Raji (cell line): ENCODE data around the gene KYNU.

Experiments
- POLR2A ChIP-seq: IDR thresholded peaks from 2 replicates; pipeline ENCODE4 v1.6.1; 2011; ENCODE audit warnings: low read depth, low read length, control low read depth; ENCODE audit not compliant: insufficient read depth

The KYNU gene

DNA sequence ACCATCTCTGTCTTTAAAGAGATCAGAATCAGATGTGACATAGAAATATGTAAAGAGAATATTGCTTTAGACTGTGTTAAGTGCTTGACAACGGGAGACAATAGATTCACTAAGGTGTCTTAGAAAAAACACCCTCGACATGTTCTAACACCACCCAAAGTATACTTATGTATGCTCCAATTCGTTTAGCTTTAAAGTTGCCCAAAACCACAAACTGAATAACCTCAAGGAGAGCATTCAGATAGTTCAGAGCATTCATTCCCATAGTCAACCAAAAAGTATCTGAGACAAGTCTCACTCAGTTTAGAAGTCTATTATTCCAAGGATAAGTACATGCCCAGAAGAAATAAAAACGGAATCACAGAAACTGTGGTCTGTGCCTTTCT is 96.4 kb downstream of the KYNU start:
- TF ChIP-seq POLR2A: no peak

DNA sequence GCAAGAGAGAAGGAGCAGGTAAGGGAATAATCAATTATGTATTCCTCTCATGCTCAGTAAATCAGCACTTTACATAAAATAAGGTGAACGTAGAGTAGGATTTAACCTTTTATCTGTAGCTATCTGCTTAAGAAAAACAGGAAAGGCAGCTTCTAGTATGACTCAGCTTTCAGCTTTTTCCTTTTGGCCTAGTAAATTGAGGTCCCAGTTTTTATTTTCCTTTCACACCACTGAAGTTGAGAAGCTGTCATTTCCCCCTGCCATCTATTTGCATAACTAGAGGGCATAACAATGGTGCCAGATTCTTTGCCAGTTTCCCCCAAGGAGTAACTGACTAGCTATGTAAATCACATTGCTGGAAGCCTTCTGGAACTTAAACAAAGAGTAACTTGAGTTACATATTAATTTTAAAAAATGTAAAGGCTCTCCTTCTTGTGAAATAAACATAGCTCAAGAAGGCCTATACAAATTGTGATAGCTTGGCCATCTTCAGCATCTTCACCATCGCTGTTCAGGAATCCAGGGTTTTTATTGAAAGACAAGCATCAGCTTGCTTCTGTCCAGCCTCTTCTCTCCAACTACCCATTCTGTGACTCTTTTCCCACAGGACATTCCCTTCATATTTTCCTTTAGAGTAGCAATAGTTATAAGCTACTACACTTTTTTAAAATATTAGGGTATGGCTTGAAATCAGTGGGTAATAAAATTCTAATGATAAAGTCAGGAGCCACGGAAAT is 97.0 kb downstream of the KYNU start:
- TF ChIP-seq POLR2A: no peak

DNA sequence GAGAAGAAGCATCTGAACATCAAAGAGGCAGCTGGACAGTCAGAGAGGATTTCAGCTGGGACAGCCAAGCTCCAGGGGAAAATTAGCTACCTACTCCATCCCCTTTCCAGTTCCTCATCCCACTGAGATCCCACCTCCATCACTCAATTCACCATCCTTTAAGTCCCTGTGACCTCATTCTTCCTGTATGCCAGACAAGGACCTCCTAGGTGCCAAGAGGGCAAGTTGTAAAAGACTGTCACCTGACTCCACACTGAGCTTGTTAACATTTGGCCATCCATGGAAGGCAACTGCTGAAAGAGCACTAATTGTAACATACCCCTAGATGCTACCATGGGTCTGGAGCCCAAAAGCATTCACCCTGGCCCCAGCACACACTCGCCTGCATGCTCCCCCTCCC is 97.8 kb downstream of the KYNU start:
- TF ChIP-seq POLR2A: no peak

DNA sequence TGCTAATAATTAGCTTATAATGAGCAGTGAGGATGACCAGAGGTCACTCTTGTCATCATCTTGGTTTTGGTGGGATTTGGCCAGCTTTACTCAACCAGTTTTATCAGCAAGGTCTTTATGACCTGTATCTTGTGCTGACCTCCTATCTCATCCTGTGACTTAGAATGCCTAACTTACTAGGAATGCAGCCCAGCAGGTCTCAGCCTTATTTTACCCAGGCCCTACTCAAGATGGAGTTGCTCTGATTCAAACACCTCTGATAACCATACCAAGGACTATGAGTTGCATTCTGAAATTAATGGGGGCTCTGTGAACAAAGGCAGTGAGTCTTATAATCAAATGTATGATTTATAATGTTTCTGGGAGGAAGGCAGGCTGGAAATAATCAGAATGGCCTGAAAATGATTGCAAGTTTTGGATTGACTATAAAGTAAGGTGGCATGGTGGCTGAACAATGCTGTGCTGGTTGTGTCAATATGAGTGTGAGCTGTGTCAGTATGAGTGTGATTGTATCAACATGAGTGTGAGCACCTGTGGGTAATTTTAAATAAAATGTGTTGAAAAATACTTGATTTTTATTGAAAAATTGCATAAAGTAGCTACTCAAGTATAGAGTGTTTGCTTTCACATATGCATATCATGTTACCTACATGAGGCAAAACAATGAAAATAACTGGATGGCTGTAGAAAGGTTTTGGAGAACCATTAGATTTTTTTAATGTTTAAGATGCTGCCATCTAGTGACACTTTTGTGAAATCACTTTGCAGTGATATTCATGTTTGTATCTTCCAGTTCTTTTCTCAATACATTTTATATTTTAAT is 103.0 kb downstream of the KYNU start:
- no peak for TF ChIP-seq POLR2A

DNA sequence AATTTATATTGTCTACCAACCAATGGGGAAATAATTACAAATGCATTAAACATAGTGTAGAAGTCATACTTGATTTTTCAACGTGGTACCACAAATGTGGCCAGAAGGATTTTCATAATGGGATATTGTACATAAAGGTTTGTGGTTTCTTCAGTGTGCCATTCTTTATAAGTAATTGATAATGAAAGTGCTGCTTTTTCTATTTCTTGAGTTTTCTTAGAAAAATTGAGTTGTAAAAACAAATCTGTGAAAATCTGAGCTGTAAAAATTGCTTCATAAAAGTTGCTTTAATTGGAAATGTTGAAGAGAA is 103.6 kb downstream of the KYNU start:
- TF ChIP-seq POLR2A: no peak

DNA sequence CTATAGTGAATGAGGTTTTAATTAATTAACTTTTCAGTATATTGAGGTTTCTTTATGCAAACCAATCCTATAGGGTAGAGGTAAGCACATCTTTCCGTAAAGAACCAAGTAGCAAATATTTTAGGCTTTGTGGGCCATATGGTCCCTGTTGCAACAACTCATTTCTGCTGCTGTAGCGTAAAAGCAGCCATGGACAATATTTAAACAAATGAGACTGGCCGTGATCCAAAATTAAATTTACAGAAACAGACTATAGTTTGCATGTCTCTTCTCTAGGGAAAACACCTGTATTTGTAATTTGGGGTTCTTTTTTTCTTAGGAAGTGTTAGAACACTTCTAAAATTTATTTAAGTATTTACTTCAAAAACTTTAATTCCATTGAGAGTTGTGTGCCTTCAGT is 104.3 kb downstream of the KYNU start:
- TF ChIP-seq POLR2A: no peak

DNA sequence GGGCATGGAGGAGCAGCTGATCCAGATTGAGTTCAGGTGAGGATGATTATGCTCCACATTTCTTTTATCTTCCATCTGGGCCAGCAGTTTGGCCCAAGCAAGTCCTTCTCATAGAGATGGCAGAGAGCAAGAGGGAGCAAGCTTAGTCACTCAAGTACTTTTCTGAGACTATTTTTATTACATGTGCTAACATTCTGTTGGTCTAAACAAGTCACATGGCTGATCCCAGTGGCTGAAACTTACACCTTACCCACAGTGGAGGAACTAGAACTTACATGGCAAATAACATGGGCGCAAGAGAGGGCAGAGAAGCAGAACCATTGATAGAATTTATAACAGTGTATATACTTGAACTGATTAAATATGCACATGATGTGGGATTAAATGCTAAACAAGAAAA is 105.7 kb downstream of the KYNU start:
- TF ChIP-seq POLR2A: no peak

DNA sequence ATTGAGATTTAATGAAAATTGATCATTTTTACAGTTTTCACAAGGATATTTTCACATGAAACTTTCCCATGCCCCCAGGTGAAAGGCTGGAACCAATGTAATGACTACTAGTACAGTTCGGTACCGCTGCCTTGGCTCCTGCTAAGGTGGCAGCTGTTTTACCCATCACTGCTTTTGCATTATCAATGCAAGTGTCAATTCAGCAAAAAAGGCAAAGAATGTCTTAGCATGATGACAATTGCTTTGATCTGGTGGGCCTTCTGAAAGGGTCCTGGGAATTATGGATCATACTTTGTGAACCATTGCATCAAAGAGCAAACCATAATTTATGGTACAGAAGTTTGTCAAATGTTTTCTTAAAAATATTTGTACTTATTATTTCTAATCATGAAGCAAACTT is 107.2 kb downstream of the KYNU start:
- no peak for TF ChIP-seq POLR2A

DNA sequence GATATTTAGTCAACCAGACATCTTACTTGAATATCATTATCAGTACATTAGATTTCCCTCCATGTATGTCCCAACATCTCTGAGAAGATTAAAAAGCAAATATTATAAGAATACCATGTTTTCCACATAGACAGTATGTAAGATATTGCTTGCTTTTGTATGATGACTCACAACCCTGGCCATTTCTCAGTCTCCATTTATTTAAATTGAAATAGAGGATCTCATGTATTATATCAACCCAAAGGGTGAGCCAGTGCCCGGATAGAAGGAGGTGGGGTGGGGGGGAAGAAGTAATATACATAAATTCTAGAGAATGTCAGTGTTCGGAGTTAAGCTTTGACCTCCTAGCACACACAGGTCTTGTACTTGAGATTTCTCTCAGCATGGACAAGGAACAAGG is 109.6 kb downstream of the KYNU start:
- TF ChIP-seq POLR2A: no peak

DNA sequence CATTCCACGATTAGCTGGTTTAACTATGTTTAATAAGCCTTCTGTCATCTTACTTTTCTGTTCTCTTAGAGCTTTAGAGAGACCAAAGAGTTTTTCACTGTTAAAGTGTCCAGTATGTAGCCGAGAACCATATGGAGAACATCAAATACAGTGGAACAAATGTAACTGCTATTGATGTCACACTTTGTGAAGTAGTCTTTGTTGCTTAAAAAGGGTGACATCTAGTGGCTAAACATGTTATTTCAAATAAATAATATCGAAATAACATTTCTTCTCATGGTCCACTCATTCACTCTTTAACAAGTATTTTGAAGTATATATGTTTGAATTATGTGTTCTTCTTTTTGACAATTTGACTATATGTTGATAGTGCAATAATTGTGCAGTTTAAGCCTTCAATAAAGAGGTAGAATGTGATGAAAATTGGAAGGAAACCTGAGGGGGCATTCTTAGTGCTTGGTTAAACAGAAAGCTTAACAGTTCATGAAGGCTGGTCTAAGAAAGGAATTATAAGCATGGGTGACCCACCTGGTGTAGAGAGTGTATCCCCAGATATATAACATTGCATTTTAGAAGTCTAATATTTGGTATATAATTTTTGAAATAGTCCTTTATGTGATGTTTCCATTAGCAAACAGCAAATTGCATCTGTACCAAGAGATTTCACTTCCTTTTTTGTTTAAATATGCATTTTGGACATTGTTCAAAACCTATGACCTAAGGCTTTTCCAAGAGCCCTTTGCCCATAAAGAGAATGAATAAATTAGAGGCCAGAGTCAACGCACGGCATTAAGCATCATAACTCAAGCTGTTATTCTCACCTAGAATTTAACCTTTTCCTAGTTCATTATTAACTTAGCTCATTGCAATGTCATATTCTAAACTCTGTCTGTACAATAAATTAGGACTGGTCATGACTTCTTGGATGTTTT is 112.1 kb downstream of the KYNU start:
- TF ChIP-seq POLR2A: no peak

DNA sequence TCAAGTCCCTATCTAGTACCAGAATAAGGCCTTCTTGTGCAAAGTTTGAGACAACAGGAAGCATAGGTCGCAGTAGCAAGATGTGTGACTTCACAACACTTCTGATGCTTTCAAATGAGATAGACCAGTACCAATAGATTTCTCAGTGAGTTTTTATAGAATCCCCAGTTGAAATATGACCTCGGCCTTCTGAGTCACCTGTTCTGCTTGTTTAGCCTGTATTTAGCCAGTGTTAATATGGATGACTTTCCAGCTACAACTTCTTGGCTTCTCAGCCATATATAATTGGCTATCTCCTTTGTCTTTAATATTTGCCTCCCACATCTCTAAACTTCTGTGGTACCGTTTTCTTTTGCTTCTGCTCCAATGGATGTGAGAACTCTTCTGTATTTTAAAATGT is 113.8 kb downstream of the KYNU start:
- no peak for TF ChIP-seq POLR2A

DNA sequence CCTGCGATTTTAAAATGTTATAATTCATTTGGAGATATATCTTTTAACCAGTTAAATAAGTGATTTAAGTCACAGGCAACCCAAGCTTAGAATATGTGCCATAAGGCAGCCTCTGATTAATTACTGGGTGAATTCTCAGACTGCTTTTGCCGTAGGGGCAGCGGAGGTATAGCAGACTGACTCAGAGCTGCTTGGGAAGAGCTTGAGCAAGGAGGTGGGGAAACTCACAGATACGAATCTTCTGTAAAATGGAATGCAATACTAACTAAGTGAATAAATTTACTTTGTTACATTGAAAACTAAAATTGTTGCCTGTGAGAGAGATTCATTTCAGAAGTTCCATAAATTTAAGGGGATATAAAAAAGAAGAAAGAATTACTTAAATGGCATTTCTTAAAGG is 115.4 kb downstream of the KYNU start:
- no peak for TF ChIP-seq POLR2A

DNA sequence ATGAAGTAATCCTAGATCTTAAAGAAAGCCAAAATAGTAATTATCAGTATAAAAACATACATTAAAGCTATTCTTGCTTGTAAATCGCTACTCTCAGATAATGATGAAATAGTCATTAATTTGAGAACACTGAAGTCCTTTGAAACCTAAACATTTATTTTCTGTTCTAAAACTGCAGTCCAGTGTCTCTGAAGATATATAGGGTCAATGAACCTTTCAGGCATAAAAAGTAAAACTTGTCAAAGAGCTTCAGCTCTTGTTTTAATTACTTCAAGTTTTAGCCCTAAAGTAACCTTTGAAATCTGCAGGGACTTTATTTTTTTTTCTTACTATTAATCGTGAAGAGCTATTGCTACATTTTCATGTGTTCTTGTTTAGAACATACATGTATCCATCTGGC is 116.3 kb downstream of the KYNU start:
- TF ChIP-seq POLR2A: no peak

DNA sequence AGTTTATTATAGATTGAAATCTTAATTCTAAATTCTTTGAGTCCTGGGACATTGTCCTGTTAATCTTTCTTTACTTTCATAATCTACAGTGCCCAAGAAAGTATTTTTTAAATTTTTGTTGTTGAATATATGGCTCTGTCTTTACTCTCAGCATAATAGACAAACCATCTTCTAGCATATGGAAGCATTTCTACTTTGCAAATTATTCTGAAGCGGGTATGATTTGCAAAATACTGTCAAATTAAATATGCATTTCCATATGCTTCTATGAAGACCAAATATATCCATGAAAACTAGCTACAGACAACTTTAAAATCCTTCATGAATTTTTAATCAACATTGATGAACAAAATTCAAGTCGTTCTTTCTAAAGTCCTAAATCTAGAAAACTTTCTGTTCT is 117.2 kb downstream of the KYNU start:
- TF ChIP-seq POLR2A: no peak

DNA sequence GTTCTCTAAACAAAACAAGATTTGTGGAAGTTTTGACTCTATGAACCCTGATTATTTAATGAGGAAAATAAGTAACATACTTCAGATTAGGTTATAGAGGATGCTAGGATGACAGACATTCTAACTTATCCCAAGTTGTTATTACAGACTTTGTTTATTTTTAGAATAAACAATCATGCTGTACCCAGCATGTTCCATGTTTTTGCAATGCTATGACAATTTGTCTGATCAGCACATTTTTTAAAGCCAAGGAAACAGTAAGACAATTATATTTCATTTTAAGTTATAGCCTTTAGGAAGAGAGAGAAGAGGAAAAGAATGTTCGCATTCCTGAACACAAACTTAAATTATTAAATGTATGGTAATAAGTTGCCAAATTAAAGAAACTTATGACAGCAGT is 119.8 kb downstream of the KYNU start:
- no peak for TF ChIP-seq POLR2A

DNA sequence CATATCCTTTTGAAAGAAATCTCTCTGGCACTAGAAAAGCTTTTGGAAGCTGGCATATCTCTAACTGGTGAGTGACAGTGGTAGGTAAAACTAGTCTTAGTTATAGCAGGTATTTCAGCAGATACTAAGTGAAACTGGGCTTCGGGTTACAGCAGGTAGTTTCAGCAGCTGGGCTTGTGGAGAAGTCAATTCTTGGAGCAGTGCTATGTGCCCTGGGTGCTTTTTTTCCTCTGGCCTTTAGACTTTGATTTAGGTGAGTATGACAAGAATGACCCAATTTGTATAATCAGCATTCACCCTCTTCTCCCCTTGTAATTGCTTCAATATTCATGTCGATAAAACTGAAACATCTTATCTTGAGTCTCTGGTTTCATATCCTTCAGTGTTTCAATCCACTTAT is 123.1 kb downstream of the KYNU start:
- no peak for TF ChIP-seq POLR2A
